Liver (tissue), 9 donors: ENCODE measurements around the gene TMEM222. TPM values are rescaled to one million over a fixed set of nuclear protein-coding genes. Genes with fewer than 3 reads are reported as not detected.
"Not testable (repeated sequence)": the region's sequence is repeated elsewhere in the genome, so short reads cannot be mapped to it uniquely, and the experiment has no call there.

ENCODE experiments used
- DNase-seq: peaks from one replicate; pipeline ENCODE4 v3.0.0-alpha.2; 2017; ENCODE audit warnings: low spot score
- H3K27ac ChIP-seq, 2 donors: one replicate each; pipeline ENCODE4 v1.7.0; 2013; ENCODE audit warnings: inconsistent platforms in 2 of 2, low read length in 2 of 2, control low read depth in 1 of 2, low read depth in 1 of 2, mild to moderate bottlenecking in 1 of 2
- H3K27me3 ChIP-seq, 4 donors: one replicate each; pipeline versions ENCODE4 v1.6.1 to v1.7.0; 2013; ENCODE audit warnings: low read length in 3 of 4, inconsistent platforms in 1 of 4, mild to moderate bottlenecking in 1 of 4, moderate library complexity in 1 of 4; ENCODE audit not compliant: control insufficient read depth in 4 of 4, insufficient read depth in 4 of 4
- H3K36me3 ChIP-seq, 4 donors: one replicate each; pipeline versions ENCODE4 v1.6.1 to v1.7.0; 2013; ENCODE audit warnings: low read length in 3 of 4, mild to moderate bottlenecking in 3 of 4, low read depth in 1 of 4, moderate library complexity in 1 of 4; ENCODE audit not compliant: control insufficient read depth in 4 of 4, insufficient read depth in 3 of 4
- H3K4me1 ChIP-seq, 4 donors: one replicate each; pipeline versions ENCODE4 v1.6.1 to v1.7.0; 2013; ENCODE audit warnings: low read length in 3 of 4, mild to moderate bottlenecking in 3 of 4, moderate library complexity in 1 of 4; ENCODE audit not compliant: control insufficient read depth in 4 of 4, insufficient read depth in 4 of 4
- H3K4me3 ChIP-seq, 3 donors: one replicate each; pipeline versions ENCODE4 v1.6.1 to v1.7.0; 2013; ENCODE audit warnings: low read length in 3 of 3, control low read depth in 1 of 3, low read depth in 1 of 3, mild to moderate bottlenecking in 1 of 3
- H3K9ac ChIP-seq, 2 donors: one replicate each; pipeline ENCODE4 v1.7.0; 2013; ENCODE audit warnings: low read length in 2 of 2, mild to moderate bottlenecking in 2 of 2, moderate library complexity in 2 of 2, control low read depth in 1 of 2, low read depth in 1 of 2
- H3K9me3 ChIP-seq, 4 donors: one replicate each; pipeline versions ENCODE4 v1.6.1 to v1.7.0; 2013; ENCODE audit warnings: low read length in 3 of 4; ENCODE audit not compliant: control insufficient read depth in 4 of 4
- CTCF ChIP-seq: fragments of 150-350 bp; IDR thresholded peaks from 2 replicates; pipeline ENCODE4 v1.5.1; 2017; ENCODE audit warnings: improper control_type of control experiment, low read depth, low read length; ENCODE audit not compliant: missing input control
- FOXA2 ChIP-seq: IDR thresholded peaks from 2 replicates; pipeline ENCODE4 v1.6.1; 2016; ENCODE audit warnings: antibody characterized with exemption
- GABPA ChIP-seq, 2 donors: IDR thresholded peaks in 1 of 2; conservative IDR thresholded peaks in 1 of 2; 2 replicates each; pipeline ENCODE4 v1.6.1; 2016; ENCODE audit warnings: antibody characterized with exemption in 2 of 2, mild to moderate bottlenecking in 1 of 2, moderate library complexity in 1 of 2
- HNF4G ChIP-seq: IDR thresholded peaks from 2 replicates; pipeline ENCODE4 v1.6.1; 2016; ENCODE audit warnings: antibody characterized with exemption
- JUND ChIP-seq, 2 donors: IDR thresholded peaks; 2 replicates each; pipeline ENCODE4 v1.6.1; 2016; ENCODE audit warnings: antibody characterized with exemption in 2 of 2
- NR2F2 ChIP-seq: IDR thresholded peaks from 2 replicates; pipeline ENCODE4 v1.6.1; 2016; ENCODE audit warnings: antibody characterized with exemption
- RAD21 ChIP-seq, 2 donors: IDR thresholded peaks; 2 replicates each; pipeline ENCODE4 v1.6.1; 2016; ENCODE audit warnings: antibody characterized with exemption in 2 of 2, mild to moderate bottlenecking in 2 of 2
- REST ChIP-seq: IDR thresholded peaks from 2 replicates; pipeline ENCODE4 v1.6.1; 2016; ENCODE audit warnings: antibody characterized with exemption, mild to moderate bottlenecking
- RXRA ChIP-seq, 2 donors: IDR thresholded peaks; 2 replicates each; pipeline ENCODE4 v1.6.1; 2017 to 2018; ENCODE audit warnings: antibody characterized with exemption in 2 of 2, mild to moderate bottlenecking in 1 of 2
- SP1 ChIP-seq: IDR thresholded peaks from 2 replicates; pipeline ENCODE4 v1.6.1; 2018; ENCODE audit warnings: antibody characterized with exemption, mild to moderate bottlenecking
- YY1 ChIP-seq: IDR thresholded peaks from 2 replicates; pipeline ENCODE4 v1.6.1; 2016; ENCODE audit warnings: antibody characterized with exemption, mild to moderate bottlenecking
- ZBTB33 ChIP-seq: IDR thresholded peaks from 2 replicates; pipeline ENCODE4 v1.6.1; 2016; ENCODE audit warnings: antibody characterized with exemption
- WGBS: extraction: QIAGEN DNeasy Blood & Tissue Kit; methylation state at CpG from one replicate; pipeline ENCODE4 v1.1.7; 2013; 5-methylcytosine and 5-hydroxymethylcytosine counted together
- polyA plus RNA-seq, 2 donors: library from polyadenylated mRNA; stranded (reverse) in 1 of 2; unstranded in 1 of 2; fragments of 200-250 nt in 1 of 2; fragments of >200 nt in 1 of 2; fragmentation: Nextera tagmentation in 1 of 2; extraction: Ambion mirVana in 1 of 2; gene quantifications; one replicate each; pipeline versions ENCODE4 v1.2.1 to v1.2.3, GENCODE V29; 2013 to 2015
- total RNA-seq, 2 donors: library from RNA; depleted of rRNA; stranded (reverse); fragments of >200 nt; gene quantifications; one replicate each; pipeline ENCODE4 v1.2.3, GENCODE V29; 2014
- donor health status: healthy.
- donor health status: healthy.
- donor health status: healthy.
- donor health status: healthy.
- donor health status: healthy.

Gene TMEM222
- total and polyA plus RNA-seq, 4 donors, result 14.7 to 32.9 (median 21.8) TPM

GRCh38 chr1:27284425-27285273 lies 37.3 kb upstream of the TMEM222 start:
- peak; percentile 80 for TF ChIP-seq CTCF
- TF ChIP-seq RAD21 (IDR thresholded peaks at IDR 0.05), result peak; percentile 79 to 85
- no peak for TF ChIP-seq JUND (IDR thresholded peaks at IDR 0.05)
- WGBS, result 52% methylated on average over 11 of the region's 11 CpGs

GRCh38 chr1:27285274-27285660 lies 36.7 kb upstream of the TMEM222 start:
- Histone ChIP-seq H3K9me3 (no peaks in the 10 kb centered on the region), H3K27me3 (no peaks in the 10 kb centered on the region), H3K36me3 (peaks cover 0 to 26% (median 20%) of the 10 kb centered on the region in 4 donors), H3K4me1 (no peaks in the 10 kb centered on the region), H3K27ac (no peak overlapping the region), H3K4me3 (no peak overlapping the region), H3K9ac (no peak overlapping the region)
- no peak for DNase-seq
- no peak for TF ChIP-seq HNF4G
- TF ChIP-seq REST, result no peak
- no peak for TF ChIP-seq JUND (IDR thresholded peaks at IDR 0.05)
- TF ChIP-seq GABPA (IDR thresholded peaks at IDR 0.05 in 1 of 2, conservative IDR thresholded peaks at IDR 0.05 in 1 of 2), result no peak
- TF ChIP-seq YY1, result no peak
- TF ChIP-seq ZBTB33, result no peak
- no peak for TF ChIP-seq FOXA2
- no peak for TF ChIP-seq NR2F2
- TF ChIP-seq RAD21 (IDR thresholded peaks at IDR 0.05), result no peak
- no peak for TF ChIP-seq RXRA (IDR thresholded peaks at IDR 0.05)
- no peak for TF ChIP-seq SP1
- 85% methylated on average over 2 of the region's 2 CpGs for WGBS

More at GRCh38 chr1:27284425-27285273, 37.3 kb upstream of the TMEM222 start:
- no peaks in the 10 kb centered on the region for H3K9me3 ChIP-seq
- H3K9ac ChIP-seq, result no peak overlapping the region
- no peaks in the 10 kb centered on the region for H3K27me3 ChIP-seq
- H3K4me1 ChIP-seq, result no peaks in the 10 kb centered on the region
- DNase-seq, result peak; percentile 90
- peaks cover 0 to 26% (median 19%) of the 10 kb centered on the region in 4 donors for H3K36me3 ChIP-seq
- H3K27ac ChIP-seq, result no peak overlapping the region
- H3K4me3 ChIP-seq, result no peak overlapping the region

GRCh38 chr1:27285821-27286220 lies 36.1 kb upstream of the TMEM222 start:
- H3K27me3 ChIP-seq, DNase-seq, H3K9ac ChIP-seq, H3K27ac ChIP-seq, H3K4me3 ChIP-seq, H3K9me3 ChIP-seq, H3K4me1 ChIP-seq: not testable (repeated sequence)
- peaks cover 0 to 29% (median 24%) of the 10 kb centered on the region in 4 donors for H3K36me3 ChIP-seq
- 98% methylated on average over 7 of the region's 7 CpGs for WGBS

GRCh38 chr1:27289125-27289524 lies 32.8 kb upstream of the TMEM222 start:
- not testable (repeated sequence) for H3K27ac ChIP-seq, H3K27me3 ChIP-seq, H3K4me1 ChIP-seq, H3K4me3 ChIP-seq, DNase-seq, H3K9ac ChIP-seq, H3K9me3 ChIP-seq
- peaks cover 0 to 33% (median 26%) of the 10 kb centered on the region in 4 donors for H3K36me3 ChIP-seq
- 98% methylated on average over 27 of the region's 29 CpGs for WGBS
